ENCODE measurements around the gene DPRX. TPM values are rescaled to one million over a fixed set of nuclear protein-coding genes. Genes with fewer than 3 reads are reported as not detected.

The DPRX gene
- total RNA-seq, 2 donors from 2014 or later = not detected

- Mint-ChIP-seq H3K4me3 (no peak overlapping the region), H3K27me3 (ENCODE audit: insufficient read depth) (no peaks in the 10 kb centered on the region), H3K4me1 (peaks cover 5% of the 10 kb centered on the region), H3K9me3 (no peaks in the 10 kb centered on the region), H3K27ac (peak overlapping the region; percentile 44), H3K36me3 (ENCODE audit: low read depth) (no peaks in the 10 kb centered on the region)
- no peaks in the 10 kb centered on the region for H3K27me3 ChIP-seq (ENCODE audit: control insufficient read depth, insufficient read depth, low read length, poor library complexity, severe bottlenecking)
- TF ChIP-seq CTCF (conservative IDR thresholded peaks at IDR 0.05) = no peak
- no peaks in the 10 kb centered on the region for H3K4me1 ChIP-seq (ENCODE audit: control insufficient read depth, insufficient read depth, low read length)
- no peak overlapping the region for H3K27ac ChIP-seq (ENCODE audit: low read depth, low read length)
- no peak overlapping the region for H3K4me3 ChIP-seq (ENCODE audit: low read length)
- no peak for DNase-seq
- H3K9me3 ChIP-seq (ENCODE audit: control insufficient read depth, low read length) = no peaks in the 10 kb centered on the region
- H3K9ac ChIP-seq (ENCODE audit: extremely low read depth, low read length, poor library complexity, severe bottlenecking) = no peak overlapping the region
- WGBS, 2 experiments (ENCODE audit: insufficient coverage in 1 of 2, insufficient read length in 1 of 2) = 91 to 94% methylated on average over 5 of the region's 5 CpGs
- no peaks in the 10 kb centered on the region for H3K36me3 ChIP-seq (ENCODE audit: control insufficient read depth, insufficient read depth, low read length)
Observed at GRCh38 chr19:53670345-53670744, 38.5 kb downstream of the DPRX start.

- no peak overlapping the region for H3K27ac Mint-ChIP-seq
Observed at GRCh38 chr19:53671663-53672062, 39.9 kb downstream of the DPRX start.

More at GRCh38 chr19:53671663-53672062, 39.9 kb downstream of the DPRX start:
- Mint-ChIP-seq H3K4me1 (peaks cover 5% of the 10 kb centered on the region), H3K4me3 (no peak overlapping the region), H3K9me3 (no peaks in the 10 kb centered on the region), H3K36me3 (ENCODE audit: low read depth) (no peaks in the 10 kb centered on the region), H3K27me3 (ENCODE audit: insufficient read depth) (no peaks in the 10 kb centered on the region)
- Histone ChIP-seq H3K9ac (ENCODE audit: extremely low read depth, low read length, poor library complexity, severe bottlenecking) (no peak overlapping the region), H3K27me3 (ENCODE audit: control insufficient read depth, insufficient read depth, low read length, poor library complexity, severe bottlenecking) (no peaks in the 10 kb centered on the region), H3K36me3 (ENCODE audit: control insufficient read depth, insufficient read depth, low read length) (no peaks in the 10 kb centered on the region), H3K27ac (ENCODE audit: low read depth, low read length) (no peak overlapping the region), H3K4me1 (ENCODE audit: control insufficient read depth, insufficient read depth, low read length) (no peaks in the 10 kb centered on the region), H3K4me3 (ENCODE audit: low read length) (no peak overlapping the region), H3K9me3 (ENCODE audit: control insufficient read depth, low read length) (no peaks in the 10 kb centered on the region)
- TF ChIP-seq CTCF (conservative IDR thresholded peaks at IDR 0.05) = no peak
- no peak for DNase-seq
- 67 to 74% methylated on average over 1 to 3 of the region's 3 CpGs for WGBS, 2 experiments (ENCODE audit: insufficient coverage in 1 of 2, insufficient read length in 1 of 2)

Small RNA genes within 50 kb of the gene (microRNA-seq; reads per million reads assigned to microRNA genes)
- 6.7 reads per million, percentile 40 among the genes with 10 or more reads in this experiment for gene MIR1323 (ENCODE audit: borderline microRNAs expressed)
- gene MIR498 (ENCODE audit: borderline microRNAs expressed) = 5.8 reads per million, percentile 35 among the genes with 10 or more reads in this experiment
- gene MIR512-1 (ENCODE audit: borderline microRNAs expressed) = not detected
- not detected for gene MIR512-2 (ENCODE audit: borderline microRNAs expressed)
- not detected for gene MIR515-1 (ENCODE audit: borderline microRNAs expressed)
- not detected for gene MIR515-2 (ENCODE audit: borderline microRNAs expressed)
- 31.1 reads per million, percentile 60 among the genes with 10 or more reads in this experiment for gene MIR519C (ENCODE audit: borderline microRNAs expressed)
- 0.59 reads per million for gene MIR519E (ENCODE audit: borderline microRNAs expressed)
- 17.5 reads per million, percentile 52 among the genes with 10 or more reads in this experiment for gene MIR520E (ENCODE audit: borderline microRNAs expressed)
- gene MIR520F (ENCODE audit: borderline microRNAs expressed) = 58.1 reads per million, percentile 68 among the genes with 10 or more reads in this experiment

Other genes starting within 250 kb of the DPRX start
- 10 to 100 TPM; 30.1 to 35.9 TPM for gene ZNF765, start 236.8 kb upstream of the DPRX start, total RNA-seq
- gene ZNF761, start 200.0 kb upstream of the DPRX start, total RNA-seq = 10 to 100 TPM; 52.3 to 63.8 TPM
- gene ZNF813, start 164.3 kb upstream of the DPRX start, total RNA-seq = 10 to 100 TPM; 38.7 to 58.5 TPM
- 10 to 100 TPM; 32.1 to 50.1 TPM for gene ZNF331, start 93.9 kb upstream of the DPRX start, total RNA-seq
- 1 to 10 TPM in 1 of 2 donors, under 1 TPM in 1; 0.20 to 2.6 TPM for gene NLRP12, start 192.3 kb downstream of the DPRX start, total RNA-seq
- 100 to 1,000 TPM; 112 to 157 TPM for gene MYADM, start 235.9 kb downstream of the DPRX start, total RNA-seq

Data from endodermal cell (in vitro differentiated cells).